GM20000 (cell line): ENCODE measurements around the gene ZIC2.

Experiments used
- DNase-seq: peaks from one replicate; pipeline ENCODE4 v3.0.0; 2012; ENCODE audit warnings: low spot score
- TF ChIP-seq, protein P1 (sequence below): IDR thresholded peaks from 2 replicates; pipeline ENCODE4 v1.5.1; 2012; ENCODE audit warnings: mild to moderate bottlenecking, control low read depth; ENCODE audit errors: extremely low read depth, missing control alignments

The ZIC2 gene

DNA sequence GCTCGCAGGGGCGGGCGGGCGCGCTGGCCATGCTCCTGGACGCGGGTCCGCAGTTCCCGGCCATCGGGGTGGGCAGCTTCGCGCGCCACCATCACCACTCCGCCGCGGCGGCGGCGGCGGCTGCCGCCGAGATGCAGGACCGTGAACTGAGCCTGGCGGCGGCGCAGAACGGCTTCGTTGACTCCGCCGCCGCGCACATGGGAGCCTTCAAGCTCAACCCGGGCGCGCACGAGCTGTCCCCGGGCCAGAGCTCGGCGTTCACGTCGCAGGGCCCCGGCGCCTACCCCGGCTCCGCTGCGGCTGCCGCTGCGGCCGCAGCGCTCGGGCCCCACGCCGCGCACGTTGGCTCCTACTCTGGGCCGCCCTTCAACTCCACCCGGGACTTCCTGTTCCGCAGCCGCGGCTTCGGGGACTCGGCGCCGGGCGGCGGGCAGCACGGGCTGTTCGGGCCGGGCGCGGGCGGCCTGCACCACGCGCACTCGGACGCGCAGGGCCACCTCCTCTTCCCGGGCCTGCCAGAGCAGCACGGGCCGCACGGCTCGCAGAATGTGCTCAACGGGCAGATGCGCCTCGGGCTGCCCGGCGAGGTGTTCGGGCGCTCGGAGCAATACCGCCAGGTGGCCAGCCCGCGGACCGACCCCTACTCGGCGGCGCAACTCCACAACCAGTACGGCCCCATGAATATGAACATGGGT, 599 bp downstream of the ZIC2 start:
- TF ChIP-seq, protein P1, sequence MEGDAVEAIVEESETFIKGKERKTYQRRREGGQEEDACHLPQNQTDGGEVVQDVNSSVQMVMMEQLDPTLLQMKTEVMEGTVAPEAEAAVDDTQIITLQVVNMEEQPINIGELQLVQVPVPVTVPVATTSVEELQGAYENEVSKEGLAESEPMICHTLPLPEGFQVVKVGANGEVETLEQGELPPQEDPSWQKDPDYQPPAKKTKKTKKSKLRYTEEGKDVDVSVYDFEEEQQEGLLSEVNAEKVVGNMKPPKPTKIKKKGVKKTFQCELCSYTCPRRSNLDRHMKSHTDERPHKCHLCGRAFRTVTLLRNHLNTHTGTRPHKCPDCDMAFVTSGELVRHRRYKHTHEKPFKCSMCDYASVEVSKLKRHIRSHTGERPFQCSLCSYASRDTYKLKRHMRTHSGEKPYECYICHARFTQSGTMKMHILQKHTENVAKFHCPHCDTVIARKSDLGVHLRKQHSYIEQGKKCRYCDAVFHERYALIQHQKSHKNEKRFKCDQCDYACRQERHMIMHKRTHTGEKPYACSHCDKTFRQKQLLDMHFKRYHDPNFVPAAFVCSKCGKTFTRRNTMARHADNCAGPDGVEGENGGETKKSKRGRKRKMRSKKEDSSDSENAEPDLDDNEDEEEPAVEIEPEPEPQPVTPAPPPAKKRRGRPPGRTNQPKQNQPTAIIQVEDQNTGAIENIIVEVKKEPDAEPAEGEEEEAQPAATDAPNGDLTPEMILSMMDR, result no peak
- no peak for DNase-seq

DNA sequence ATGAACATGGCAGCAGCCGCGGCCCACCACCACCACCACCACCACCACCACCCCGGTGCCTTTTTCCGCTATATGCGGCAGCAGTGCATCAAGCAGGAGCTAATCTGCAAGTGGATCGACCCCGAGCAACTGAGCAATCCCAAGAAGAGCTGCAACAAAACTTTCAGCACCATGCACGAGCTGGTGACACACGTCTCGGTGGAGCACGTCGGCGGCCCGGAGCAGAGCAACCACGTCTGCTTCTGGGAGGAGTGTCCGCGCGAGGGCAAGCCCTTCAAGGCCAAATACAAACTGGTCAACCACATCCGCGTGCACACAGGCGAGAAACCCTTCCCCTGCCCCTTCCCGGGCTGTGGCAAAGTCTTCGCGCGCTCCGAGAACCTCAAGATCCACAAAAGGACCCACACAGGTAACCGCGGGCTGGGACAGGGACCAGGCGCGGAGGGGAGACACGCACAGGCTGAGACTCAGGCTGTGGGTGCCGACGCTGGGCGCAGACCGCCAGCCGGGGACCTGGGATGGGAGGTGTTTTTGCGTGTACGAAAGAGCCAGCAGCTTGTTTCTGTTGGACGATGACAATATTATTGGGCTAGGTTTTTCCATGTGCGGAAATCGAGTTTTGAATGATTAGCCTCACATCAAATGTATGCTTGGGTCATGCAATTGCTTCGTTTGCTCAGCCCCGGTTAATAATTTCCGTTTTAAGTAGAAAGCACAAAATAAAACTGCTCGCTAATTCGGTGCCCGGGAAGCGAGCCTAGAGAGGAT, 1.3 kb downstream of the ZIC2 start:
- TF ChIP-seq, protein P1, result no peak
- DNase-seq, result no peak

DNA sequence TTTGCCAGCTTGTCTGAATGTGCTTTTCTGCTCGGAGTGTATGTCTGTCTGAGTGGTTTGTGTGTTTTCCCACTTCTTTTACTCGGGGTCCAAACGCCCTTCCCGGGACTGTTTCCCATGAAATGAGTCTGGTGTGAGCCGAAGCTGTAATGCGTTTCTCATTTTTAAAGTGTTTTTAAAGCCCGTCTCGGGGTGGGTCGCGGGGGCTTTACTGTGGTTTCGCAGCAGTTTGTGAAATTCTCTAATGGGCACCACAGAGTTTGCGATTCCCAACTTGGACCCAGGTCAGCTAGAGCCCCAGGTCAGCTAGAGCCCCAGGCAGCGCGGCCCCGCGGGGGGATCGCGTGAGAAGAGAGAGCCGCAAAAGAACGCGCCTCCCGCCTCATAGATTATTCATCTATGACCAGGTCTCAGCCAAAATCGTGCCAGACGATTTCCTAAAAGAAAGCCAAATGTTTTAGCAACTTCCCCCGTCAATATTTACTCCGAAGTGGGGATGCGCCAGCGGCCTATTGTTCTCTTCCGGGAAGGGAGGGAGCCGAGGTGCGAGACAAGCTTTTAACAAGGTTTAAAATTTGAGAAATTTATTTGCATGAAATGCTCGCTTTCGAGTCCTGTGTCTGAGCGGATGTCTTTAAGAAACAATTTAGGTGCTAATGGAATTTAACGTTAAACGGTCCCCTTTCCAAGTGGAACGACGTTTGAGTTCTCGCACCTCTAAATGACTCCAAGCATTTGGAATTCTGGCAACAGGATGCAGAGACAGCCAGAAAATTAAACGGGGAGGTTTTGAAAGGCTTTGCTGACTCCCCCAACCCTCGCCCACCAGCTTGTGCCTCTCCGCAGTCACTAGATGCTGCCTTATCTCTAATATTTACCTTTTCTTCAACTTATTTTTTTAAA, 2.2 kb downstream of the ZIC2 start:
- TF ChIP-seq, protein P1, result no peak
- no peak for DNase-seq

DNA sequence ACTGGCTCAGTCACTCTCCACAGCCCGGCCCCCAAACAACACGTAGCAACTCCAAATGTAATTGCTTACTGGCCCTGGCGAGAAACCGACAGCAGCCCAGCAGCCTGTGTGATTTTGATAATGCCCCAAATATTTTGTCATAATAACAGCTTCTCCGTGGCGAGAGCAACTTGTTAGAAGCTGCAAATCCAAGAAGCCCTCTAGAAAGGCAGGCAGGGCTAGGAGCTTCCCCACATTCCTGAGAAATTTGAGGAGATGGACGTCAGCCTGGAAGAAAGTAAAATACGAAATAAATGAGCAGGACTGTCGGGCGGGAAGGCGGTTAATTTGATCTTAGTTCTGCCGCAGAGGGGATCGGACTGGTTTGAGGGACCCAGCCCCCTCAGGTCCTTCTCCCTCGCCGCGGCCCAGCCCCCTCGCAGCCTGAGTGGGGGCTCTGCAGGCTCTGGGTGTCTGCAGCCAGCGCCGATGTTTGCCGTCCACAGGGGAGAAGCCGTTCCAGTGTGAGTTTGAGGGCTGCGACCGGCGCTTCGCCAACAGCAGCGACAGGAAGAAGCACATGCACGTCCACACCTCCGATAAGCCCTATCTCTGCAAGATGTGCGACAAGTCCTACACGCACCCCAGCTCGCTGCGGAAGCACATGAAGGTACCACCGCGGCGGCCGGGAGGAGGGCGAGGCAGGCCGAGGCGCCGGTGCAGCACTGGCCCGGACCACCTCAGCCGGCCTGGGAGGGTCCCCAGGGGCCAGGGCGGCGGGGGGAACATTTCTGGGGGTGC, 3.1 kb downstream of the ZIC2 start:
- TF ChIP-seq, protein P1, result no peak
- no peak for DNase-seq

DNA sequence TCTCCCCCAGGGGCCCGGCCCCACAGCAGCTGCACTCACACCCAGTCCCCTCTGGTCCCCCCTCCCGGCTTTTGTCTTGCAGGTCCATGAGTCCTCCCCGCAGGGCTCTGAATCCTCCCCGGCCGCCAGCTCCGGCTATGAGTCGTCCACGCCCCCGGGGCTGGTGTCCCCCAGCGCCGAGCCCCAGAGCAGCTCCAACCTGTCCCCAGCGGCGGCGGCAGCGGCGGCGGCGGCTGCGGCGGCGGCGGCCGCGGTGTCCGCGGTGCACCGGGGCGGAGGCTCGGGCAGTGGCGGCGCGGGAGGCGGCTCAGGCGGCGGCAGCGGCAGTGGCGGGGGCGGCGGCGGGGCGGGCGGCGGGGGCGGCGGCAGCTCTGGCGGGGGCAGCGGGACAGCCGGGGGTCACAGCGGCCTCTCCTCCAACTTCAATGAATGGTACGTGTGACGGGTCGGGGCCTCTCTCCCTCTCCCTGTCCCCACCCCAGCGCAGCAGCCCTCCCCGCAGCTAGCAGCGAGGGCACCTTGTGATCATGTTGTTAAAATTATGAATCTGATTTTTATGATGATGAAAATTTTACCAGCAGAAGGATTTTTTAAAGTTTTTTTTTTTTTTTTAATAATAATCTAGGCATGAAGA, 3.8 kb downstream of the ZIC2 start:
- TF ChIP-seq, protein P1, result no peak
- no peak for DNase-seq

DNA sequence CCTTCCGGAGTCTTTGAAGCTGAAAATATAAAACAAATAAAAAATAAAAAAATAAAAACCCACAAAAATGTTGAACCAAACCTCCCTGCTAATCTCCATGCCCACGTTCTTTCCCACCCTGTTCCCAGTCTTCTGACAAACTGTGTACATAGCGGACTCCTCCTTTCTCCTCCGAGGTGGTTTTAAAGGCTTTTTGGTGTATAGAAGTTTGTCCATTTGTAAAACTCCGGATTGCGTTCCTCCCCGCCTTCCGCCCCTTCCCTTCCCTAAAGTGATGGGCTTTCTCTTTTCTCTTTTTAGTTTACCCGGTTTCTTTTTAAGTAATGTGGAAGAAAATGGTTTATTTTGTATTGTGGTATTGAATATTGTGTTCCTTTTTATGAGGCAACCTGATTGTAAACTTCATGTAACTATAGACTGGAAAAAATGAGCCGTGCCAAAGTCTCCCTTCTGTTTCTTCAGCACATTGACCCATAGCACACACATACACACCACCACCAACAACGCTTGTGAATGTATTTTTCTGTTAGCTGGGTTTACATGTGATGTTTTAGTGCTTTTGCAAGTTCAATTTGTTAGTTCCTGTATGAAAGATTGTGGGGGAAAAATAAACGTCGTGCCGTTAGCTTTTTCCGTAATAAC, 4.4 kb downstream of the ZIC2 start:
- no peak for DNase-seq
- TF ChIP-seq, protein P1, result no peak
